Stimulated activated CD4-positive, alpha-beta T cell treated with anti-CD3 and anti-CD28 coated beads, Interleukin-15, amount 100 ng/mL, for 24 hours (primary cell): ENCODE results near the gene CRACDL.

Source experiments
- DNase-seq: peaks from one replicate; pipeline ENCODE4 v3.0.0-alpha.2; 2020

Gene CRACDL

GRCh38 chr2:98924910-98925309 lies 11.1 kb downstream of the CRACDL start:
- DNase-seq: no peak

- no peak for DNase-seq
These were observed 11.8 kb downstream of the CRACDL start for GRCh38 chr2:98924038-98924830.

GRCh38 chr2:98923244-98923940 lies 12.6 kb downstream of the CRACDL start:
- DNase-seq: no peak

GRCh38 chr2:98921062-98921461 lies 15.0 kb downstream of the CRACDL start:
- DNase-seq: no peak

- no peak for DNase-seq
These were observed 19.0 kb downstream of the CRACDL start for GRCh38 chr2:98917031-98917471.

- DNase-seq: no peak
These were observed 20.2 kb downstream of the CRACDL start for GRCh38 chr2:98915751-98916358.

GRCh38 chr2:98914713-98915580 lies 21.1 kb downstream of the CRACDL start:
- DNase-seq: no peak

GRCh38 chr2:98913916-98914712 lies 21.9 kb downstream of the CRACDL start:
- DNase-seq: no peak

GRCh38 chr2:98912957-98913915 lies 22.8 kb downstream of the CRACDL start:
- no peak for DNase-seq

- DNase-seq: no peak
These were observed 23.7 kb downstream of the CRACDL start for GRCh38 chr2:98912221-98912851.

GRCh38 chr2:98911376-98912154 lies 24.5 kb downstream of the CRACDL start:
- DNase-seq: no peak

- no peak for DNase-seq
These were observed 25.0 kb downstream of the CRACDL start for GRCh38 chr2:98911126-98911375.

GRCh38 chr2:98910349-98911125 lies 25.5 kb downstream of the CRACDL start:
- no peak for DNase-seq

GRCh38 chr2:98909317-98910211 lies 26.5 kb downstream of the CRACDL start:
- no peak for DNase-seq

GRCh38 chr2:98908931-98909316 lies 27.1 kb downstream of the CRACDL start:
- DNase-seq: no peak

- DNase-seq: no peak
These were observed 27.8 kb downstream of the CRACDL start for GRCh38 chr2:98907966-98908905.

GRCh38 chr2:98907385-98907784 lies 28.6 kb downstream of the CRACDL start:
- no peak for DNase-seq
